Adrenal gland (tissue), 12 donors: Measurements from ENCODE around the gene TTN. TPM values are rescaled to one million over a fixed set of nuclear protein-coding genes. Genes with fewer than 3 reads are reported as not detected.

Source experiments
- DNase-seq, 7 donors: peaks; one replicate each; pipeline ENCODE4 v3.0.0-alpha.2; 2019 to 2020
- H3K27ac ChIP-seq, 5 donors: fragments of 200-600 bp; sonication (generic) in 4 of 5; 1 replicate in 3 of 5; 2 replicates in 2 of 5; pipeline versions ENCODE4 v1.5.1 to v1.8.0; 2016 to 2020; ENCODE audit warnings: mild to moderate bottlenecking in 1 of 5
- H3K27me3 ChIP-seq: fragments of 200-600 bp; 2 replicates; pipeline ENCODE4 v1.8.0; 2021
- H3K36me3 ChIP-seq, 2 donors: fragments of 200-600 bp; replicated peaks in 1 of 2; 1 replicate in 1 of 2; 2 replicates in 1 of 2; pipeline versions ENCODE4 v1.5.1 to v1.8.0; 2018 to 2022
- H3K4me1 ChIP-seq, 2 donors: fragments of 200-600 bp; replicated peaks in 1 of 2; 1 replicate in 1 of 2; 2 replicates in 1 of 2; pipeline versions ENCODE4 v1.5.1 to v1.8.0; 2018 to 2021
- H3K4me3 ChIP-seq, 4 donors: fragments of 200-600 bp; sonication (generic) in 3 of 4; one replicate each; pipeline ENCODE4 v1.5.1; 2016 to 2018
- H3K9me3 ChIP-seq, 3 donors: fragments of 200-600 bp; sonication (generic) in 1 of 3; replicated peaks in 1 of 3; 1 replicate in 2 of 3; 2 replicates in 1 of 3; pipeline versions ENCODE4 v1.5.1 to v1.8.0; 2016 to 2021
- POLR2A ChIP-seq, 2 donors: fragments of 450-650 bp; IDR thresholded peaks; one replicate each; pipeline ENCODE4 v1.6.1; 2017; ENCODE audit warnings: antibody characterized with exemption in 2 of 2, mild to moderate bottlenecking in 2 of 2, moderate library complexity in 1 of 2
- WGBS, 4 donors: extraction: QIAGEN DNeasy Blood & Tissue Kit in 2 of 4; methylation state at CpG; one replicate each; pipeline versions ENCODE4 v1.1.5 to v1.1.7; 2013 to 2017; 5-methylcytosine and 5-hydroxymethylcytosine counted together
- intact Hi-C, 2 donors: fragments of 100-400 bp; cut with DNase I; formaldehyde crosslinking; loops; one replicate each; pipeline versions ENCODE4 v1.14.1 to v1.15.0; 2022 to 2023
- polyA plus RNA-seq, 3 donors: library from polyadenylated mRNA; stranded (reverse); fragments of 200-250 nt in 2 of 3; fragments of 350-450 nt in 1 of 3; fragmentation: Illumina TruSeq in 1 of 3; extraction: RNeasy Lipid Tissue Mini Kit (QIAGEN cat#74804) in 1 of 3; gene quantifications; one replicate each; pipeline ENCODE4 v1.2.3, GENCODE V29; 2013 to 2014
- total RNA-seq, 9 donors: library from RNA; depleted of rRNA in 4 of 9; stranded (reverse); fragments of >200 nt in 4 of 9; fragments of 120-200 nt in 1 of 9; fragmentation: NEBNext Ultra II Directional in 1 of 9; extraction: Animal tissue kit (Norgen Biotek cat#: 25700) in 1 of 9; gene quantifications; one replicate each; pipeline versions ENCODE4 v1.1.0 to v1.2.4, GENCODE V29; 2013 to 2023
- TF ChIP-seq, protein P1 (sequence below), 6 experiments: fragments of 450-650 bp in 4 of 6; fragments of 200-600 bp in 2 of 6; sonication (generic) in 1 of 6; IDR thresholded peaks; 1 replicate in 5 of 6; 2 replicates in 1 of 6; pipeline versions ENCODE4 v1.5.1 to v1.8.0; 2016 to 2021; ENCODE audit warnings: antibody characterized with exemption in 6 of 6, mild to moderate bottlenecking in 2 of 6, moderate library complexity in 1 of 6
- donor health status: healthy with polysubstance abuse.
- donor health status: Bipolar disorder and iron deficiency.
- donor health status: DM: yes; HTN: yes; CAD: no.
- donor health status: DM: no; HTN: no; CAD: no.
- donor health status: DM: no; HTN: no; CAD: no.
- donor health status: DM: yes; HTN: yes; CAD: no.

The TTN gene
- total and polyA plus RNA-seq, 12 donors, result 0.05 to 45.2 (median 2.7) TPM

DNA sequence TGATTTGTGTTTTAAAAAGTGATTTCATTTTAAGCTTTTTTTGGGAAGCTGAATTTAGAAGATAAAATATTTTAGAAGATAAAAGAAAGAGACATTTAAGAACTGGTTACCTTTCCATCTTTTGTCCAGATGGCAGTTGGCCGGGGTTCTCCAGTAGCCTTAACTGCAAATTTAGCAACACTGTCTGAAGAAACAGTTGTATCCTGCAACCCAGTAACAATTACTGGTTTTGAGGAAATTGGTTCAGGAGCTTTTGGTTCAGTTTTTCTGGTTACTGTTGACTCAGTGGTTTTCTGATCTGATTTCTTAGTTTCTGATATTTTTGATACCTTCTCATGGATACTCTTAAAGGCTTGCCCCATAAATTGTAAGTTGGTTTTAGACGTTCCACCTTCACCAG is 277.1 kb downstream of the TTN start:
- Histone ChIP-seq H3K27me3 (no peaks in the 10 kb centered on the region), H3K36me3 (no peaks in the 10 kb centered on the region), H3K4me3 (no peak overlapping the region), H3K27ac (no peak overlapping the region), H3K9me3 (no peaks in the 10 kb centered on the region), H3K4me1 (no peaks in the 10 kb centered on the region)
- WGBS, 4 donors, result 79 to 90% (median 82%) methylated on average over 2 of the region's 2 CpGs
- no peak for TF ChIP-seq POLR2A (IDR thresholded peaks at IDR 0.05)
- TF ChIP-seq, protein P1, sequence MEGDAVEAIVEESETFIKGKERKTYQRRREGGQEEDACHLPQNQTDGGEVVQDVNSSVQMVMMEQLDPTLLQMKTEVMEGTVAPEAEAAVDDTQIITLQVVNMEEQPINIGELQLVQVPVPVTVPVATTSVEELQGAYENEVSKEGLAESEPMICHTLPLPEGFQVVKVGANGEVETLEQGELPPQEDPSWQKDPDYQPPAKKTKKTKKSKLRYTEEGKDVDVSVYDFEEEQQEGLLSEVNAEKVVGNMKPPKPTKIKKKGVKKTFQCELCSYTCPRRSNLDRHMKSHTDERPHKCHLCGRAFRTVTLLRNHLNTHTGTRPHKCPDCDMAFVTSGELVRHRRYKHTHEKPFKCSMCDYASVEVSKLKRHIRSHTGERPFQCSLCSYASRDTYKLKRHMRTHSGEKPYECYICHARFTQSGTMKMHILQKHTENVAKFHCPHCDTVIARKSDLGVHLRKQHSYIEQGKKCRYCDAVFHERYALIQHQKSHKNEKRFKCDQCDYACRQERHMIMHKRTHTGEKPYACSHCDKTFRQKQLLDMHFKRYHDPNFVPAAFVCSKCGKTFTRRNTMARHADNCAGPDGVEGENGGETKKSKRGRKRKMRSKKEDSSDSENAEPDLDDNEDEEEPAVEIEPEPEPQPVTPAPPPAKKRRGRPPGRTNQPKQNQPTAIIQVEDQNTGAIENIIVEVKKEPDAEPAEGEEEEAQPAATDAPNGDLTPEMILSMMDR (IDR thresholded peaks at IDR 0.05), result no peak
- intact Hi-C loops, result no loop called here
- DNase-seq, result no peak

DNA sequence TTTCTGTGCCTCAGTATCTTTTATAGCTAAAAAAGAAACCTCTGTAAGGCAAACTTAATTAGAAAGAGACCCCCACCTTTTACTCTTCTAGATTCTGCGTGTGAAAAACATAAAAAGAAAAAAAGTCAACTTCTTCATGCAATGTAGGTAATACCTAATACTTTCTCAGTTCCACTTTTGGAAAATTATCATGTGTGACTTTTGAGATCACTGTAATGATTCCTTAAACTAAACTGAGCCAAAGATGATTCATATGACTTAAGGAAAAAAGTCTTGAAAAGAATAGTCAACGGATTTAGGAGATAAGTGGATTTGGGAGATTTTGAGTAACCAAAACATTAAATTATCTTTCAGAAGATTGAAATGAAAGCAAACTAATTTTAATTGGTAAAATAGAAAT is 278.0 kb downstream of the TTN start:
- H3K9me3 ChIP-seq, result no peaks in the 10 kb centered on the region
- H3K36me3 ChIP-seq, result no peaks in the 10 kb centered on the region
- intact Hi-C loops, result no loop called here
- no peak for TF ChIP-seq POLR2A (IDR thresholded peaks at IDR 0.05)
- TF ChIP-seq, protein P1 (IDR thresholded peaks at IDR 0.05), result no peak
- WGBS, 4 donors, result 70 to 74% (median 71%) methylated on average over 2 of the region's 2 CpGs
- DNase-seq, result no peak
- no peak overlapping the region for H3K27ac ChIP-seq
- H3K4me3 ChIP-seq, result no peak overlapping the region
- H3K27me3 ChIP-seq, result no peaks in the 10 kb centered on the region
- H3K4me1 ChIP-seq, result peaks cover 5% of the 10 kb centered on the region in 2 donors

DNA sequence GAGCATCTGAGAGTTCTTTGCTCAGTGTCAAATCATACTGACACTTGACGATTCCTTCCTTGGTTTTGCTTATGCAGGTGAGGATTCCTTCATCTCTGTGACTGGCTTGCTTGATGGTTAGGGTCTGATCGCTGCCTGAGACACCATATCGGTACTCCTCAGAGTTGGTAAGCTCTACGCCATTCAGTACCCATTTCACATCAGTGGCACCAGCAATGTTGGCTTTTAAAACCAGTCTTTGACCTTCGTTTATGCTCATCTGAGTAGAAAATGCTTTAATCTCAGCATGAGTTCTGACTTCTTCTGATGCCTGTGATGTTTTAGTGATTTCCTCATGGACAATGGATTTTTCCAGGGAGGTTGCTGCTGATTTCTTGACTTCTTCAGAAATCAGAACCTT is 278.6 kb downstream of the TTN start:
- TF ChIP-seq POLR2A (IDR thresholded peaks at IDR 0.05), result no peak
- TF ChIP-seq, protein P1 (IDR thresholded peaks at IDR 0.05), result no peak
- no peaks in the 10 kb centered on the region for H3K36me3 ChIP-seq

DNA sequence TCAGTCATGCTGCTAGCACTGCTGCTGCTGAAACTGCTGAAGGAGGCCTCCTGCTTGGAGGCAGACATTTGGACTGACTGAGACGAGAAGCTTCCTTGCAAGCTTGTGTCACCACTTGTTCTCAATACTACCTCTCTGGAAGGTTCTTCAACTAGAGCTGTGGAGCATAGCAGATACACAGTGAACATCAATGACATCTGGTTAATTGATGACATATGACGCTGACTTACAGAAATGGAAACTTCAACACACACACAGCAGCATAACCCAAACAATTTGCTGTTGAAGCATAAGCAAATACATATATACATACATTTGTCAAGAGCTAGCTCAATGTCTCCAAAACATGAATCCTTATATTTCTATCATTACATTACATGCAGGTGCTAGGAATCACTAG is 279.6 kb downstream of the TTN start:
- DNase-seq, result no peak
- intact Hi-C loops, result no loop called here
- WGBS, 4 donors, result 88 to 99% (median 92%) methylated on average over 2 of the region's 2 CpGs
- Histone ChIP-seq H3K36me3 (no peaks in the 10 kb centered on the region), H3K4me3 (no peak overlapping the region), H3K27ac (no peak overlapping the region), H3K4me1 (peaks cover 11% of the 10 kb centered on the region in 2 donors), H3K27me3 (no peaks in the 10 kb centered on the region), H3K9me3 (no peaks in the 10 kb centered on the region)
- TF ChIP-seq, protein P1 (IDR thresholded peaks at IDR 0.05), result no peak
- no peak for TF ChIP-seq POLR2A (IDR thresholded peaks at IDR 0.05)

More for the DNA sequence above, 278.6 kb downstream of the TTN start:
- H3K27ac ChIP-seq, result no peak overlapping the region
- no peaks in the 10 kb centered on the region for H3K27me3 ChIP-seq
- no peak for DNase-seq
- no peaks in the 10 kb centered on the region for H3K9me3 ChIP-seq
- no peak overlapping the region for H3K4me3 ChIP-seq
- intact Hi-C loops, result no loop called here
- WGBS, 4 donors, result 89 to 96% (median 95%) methylated on average over 5 of the region's 5 CpGs
- peaks cover 9 to 10% of the 10 kb centered on the region in 2 donors for H3K4me1 ChIP-seq
